Right ventricle myocardium inferior (tissue), 1 donor: ENCODE measurements around the gene KRT72. TPM values are rescaled to one million over a fixed set of nuclear protein-coding genes. Genes with fewer than 3 reads are reported as not detected.

Source experiments
- total RNA-seq: library from RNA; stranded (reverse); fragmentation: NEBNext Ultra II Directional; extraction: Animal tissue kit (Norgen Biotek cat#: 25700); gene quantifications from one replicate; pipeline ENCODE4 v1.2.1, GENCODE V29; 2021
- donor health status: DM: no; HTN: yes; CAD: no; lungs with severe emphysema.

Gene KRT72
- total RNA-seq, 1 donor from 2014 or later, result not detected

Other genes with a start within 250 kb of the KRT72 start
- gene KRT85, start 234.0 kb downstream of the KRT72 start, total RNA-seq, result not detected
- not detected for gene KRT84, start 215.8 kb downstream of the KRT72 start, total RNA-seq
- not detected for gene KRT82, start 195.1 kb downstream of the KRT72 start, total RNA-seq
- not detected for gene KRT75, start 167.1 kb downstream of the KRT72 start, total RNA-seq
- not detected for gene KRT6B, start 149.3 kb downstream of the KRT72 start, total RNA-seq
- not detected for gene KRT6C, start 127.7 kb downstream of the KRT72 start, total RNA-seq
- 0.16 TPM for gene KRT6A, start 108.2 kb downstream of the KRT72 start, total RNA-seq
- gene KRT5, start 81.1 kb downstream of the KRT72 start, total RNA-seq, result 0.16 TPM
- not detected for gene KRT71, start 48.3 kb downstream of the KRT72 start, total RNA-seq
- not detected for gene KRT74, start 27.6 kb downstream of the KRT72 start, total RNA-seq
- not detected for gene KRT73, start 17.1 kb upstream of the KRT72 start, total RNA-seq
- gene KRT2, start 50.7 kb upstream of the KRT72 start, total RNA-seq, result not detected
- gene KRT1, start 78.9 kb upstream of the KRT72 start, total RNA-seq, result not detected
- not detected for gene KRT77, start 102.1 kb upstream of the KRT72 start, total RNA-seq
- gene KRT76, start 175.9 kb upstream of the KRT72 start, total RNA-seq, result not detected
- gene KRT3, start 194.7 kb upstream of the KRT72 start, total RNA-seq, result not detected
- not detected for gene KRT4, start 212.7 kb upstream of the KRT72 start, total RNA-seq
- gene KRT79, start 232.8 kb upstream of the KRT72 start, total RNA-seq, result not detected
- gene KRT78, start 247.5 kb upstream of the KRT72 start, total RNA-seq, result not detected